Neural progenitor cell (in vitro differentiated cells): Measurements from ENCODE around the gene NTN3. TPM values are rescaled to one million over a fixed set of nuclear protein-coding genes. Genes with fewer than 3 reads are reported as not detected.
"Not testable (repeated sequence)": the region's sequence is repeated elsewhere in the genome, so short reads cannot be mapped to it uniquely, and the experiment has no call there.

Source experiments
- DNase-seq: peaks from one replicate; pipeline ENCODE4 v3.0.0-alpha.2; 2016; ENCODE audit warnings: low spot score
- H2AFZ ChIP-seq: fragments of 200-600 bp; sonication (generic); replicated peaks from 2 replicates; pipeline ENCODE4 v1.6.1; 2016; ENCODE audit warnings: antibody characterized with exemption
- H3F3A ChIP-seq: fragments of 200-600 bp; sonication (generic); 2 replicates; pipeline ENCODE4 v1.6.1; 2016; ENCODE audit warnings: antibody characterized with exemption, low read depth
- H3K27ac ChIP-seq: fragments of 200-600 bp; sonication (generic); 2 replicates; pipeline ENCODE4 v1.5.1; 2016; ENCODE audit warnings: mild to moderate bottlenecking
- H3K27me3 ChIP-seq: fragments of 200-600 bp; sonication (generic); 2 replicates; pipeline ENCODE4 v1.6.1; 2016; ENCODE audit warnings: mild to moderate bottlenecking, moderate library complexity
- H3K36me3 ChIP-seq: fragments of 200-600 bp; sonication (generic); 2 replicates; pipeline ENCODE4 v1.5.1; 2016
- H3K4me1 ChIP-seq: fragments of 200-600 bp; sonication (generic); 2 replicates; pipeline ENCODE4 v1.6.1; 2016; ENCODE audit warnings: mixed run types
- H3K4me2 ChIP-seq: fragments of 200-600 bp; sonication (generic); 2 replicates; pipeline ENCODE4 v1.6.1; 2016
- H3K4me3 ChIP-seq: fragments of 200-600 bp; sonication (generic); 2 replicates; pipeline ENCODE4 v1.5.1; 2016
- H3K79me2 ChIP-seq: fragments of 200-600 bp; sonication (generic); 2 replicates; pipeline ENCODE4 v1.6.1; 2016; ENCODE audit warnings: low read depth
- H3K9ac ChIP-seq: fragments of 200-600 bp; sonication (generic); 2 replicates; pipeline ENCODE4 v1.6.1; 2016
- H3K9me3 ChIP-seq: fragments of 200-600 bp; sonication (generic); 2 replicates; pipeline ENCODE4 v1.5.1; 2016; ENCODE audit warnings: low read depth
- H4K20me1 ChIP-seq: fragments of 200-600 bp; sonication (generic); 2 replicates; pipeline ENCODE4 v1.6.1; 2016; ENCODE audit warnings: low read depth
- H3K27ac Mint-ChIP-seq: 3 replicates; pipeline ENCODE4 v1.8.0; 2021; ENCODE audit warnings: mixed read lengths
- H3K27me3 Mint-ChIP-seq: 2 replicates; pipeline ENCODE4 v1.8.0; 2022; ENCODE audit warnings: low read depth, mild to moderate bottlenecking, inconsistent platforms, moderate library complexity, mixed read lengths; ENCODE audit not compliant: insufficient read depth
- H3K36me3 Mint-ChIP-seq: 3 replicates; pipeline ENCODE4 v1.8.0; 2021; ENCODE audit warnings: mixed read lengths
- H3K4me1 Mint-ChIP-seq: 3 replicates; pipeline ENCODE4 v1.8.0; 2021; ENCODE audit warnings: mixed read lengths
- H3K4me3 Mint-ChIP-seq: 3 replicates; pipeline ENCODE4 v1.8.0; 2021; ENCODE audit warnings: mild to moderate bottlenecking, moderate library complexity, mixed read lengths
- H3K9me3 Mint-ChIP-seq: 3 replicates; pipeline ENCODE4 v1.8.0; 2020; ENCODE audit warnings: mixed read lengths
- EZH2 ChIP-seq: fragments of 200-600 bp; sonication (generic); IDR thresholded peaks from 2 replicates; pipeline ENCODE4 v1.6.1; 2017; ENCODE audit warnings: antibody characterized with exemption, mild to moderate bottlenecking, moderate library complexity
- EZH2phosphoT487 ChIP-seq: fragments of 200-600 bp; sonication (generic); IDR thresholded peaks from 2 replicates; pipeline ENCODE4 v1.6.1; 2017; ENCODE audit warnings: antibody characterized with exemption
- total RNA-seq: library from RNA; depleted of rRNA; stranded (reverse); fragments of >200 nt; gene quantifications from 2 replicates; pipeline ENCODE4 v1.2.3, GENCODE V29; 2015; ENCODE audit warnings: low replicate concordance
- TF ChIP-seq, protein P1 (sequence below): fragments of 200-600 bp; sonication (generic); IDR thresholded peaks from 2 replicates; pipeline ENCODE4 v1.5.1; 2017; ENCODE audit warnings: antibody characterized with exemption, mild to moderate bottlenecking

NTN3 gene
- total RNA-seq, 1 donor from 2014 or later: 3.6 TPM

DNA sequence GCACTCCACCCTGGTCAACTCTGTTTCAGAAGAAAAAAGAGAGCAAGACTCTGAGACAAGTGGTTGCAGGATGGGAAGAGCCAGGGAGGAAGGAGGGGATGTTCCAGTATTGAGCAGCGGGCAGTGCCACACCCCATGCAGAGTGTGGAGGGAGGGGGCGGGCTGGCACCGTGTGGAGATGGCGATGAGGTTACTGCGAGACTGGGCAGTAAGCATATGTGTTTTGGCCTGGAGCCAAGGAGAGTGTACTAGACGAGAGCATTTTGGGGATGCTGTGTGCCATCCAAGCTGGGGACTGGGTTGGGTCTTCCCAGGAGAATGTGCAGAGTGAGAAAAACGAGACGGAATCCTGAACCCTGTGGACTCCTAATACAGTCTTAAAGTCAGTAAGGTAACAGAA, 7.2 kb downstream of the NTN3 start:
- Mint-ChIP-seq H3K4me3 (no peak overlapping the region), H3K4me1 (peaks cover 18% of the 10 kb centered on the region), H3K27me3 (no peaks in the 10 kb centered on the region), H3K27ac (no peak overlapping the region), H3K36me3 (no peaks in the 10 kb centered on the region), H3K9me3 (no peaks in the 10 kb centered on the region)
- H3K79me2 ChIP-seq: peaks cover 10% of the 10 kb centered on the region
- no peak overlapping the region for H3K4me3 ChIP-seq
- H3K27me3 ChIP-seq: peaks cover 32% of the 10 kb centered on the region
- H3K4me1 ChIP-seq: peaks cover 6% of the 10 kb centered on the region
- TF ChIP-seq EZH2 (no peak), EZH2phosphoT487 (no peak)
- TF ChIP-seq, protein P1, sequence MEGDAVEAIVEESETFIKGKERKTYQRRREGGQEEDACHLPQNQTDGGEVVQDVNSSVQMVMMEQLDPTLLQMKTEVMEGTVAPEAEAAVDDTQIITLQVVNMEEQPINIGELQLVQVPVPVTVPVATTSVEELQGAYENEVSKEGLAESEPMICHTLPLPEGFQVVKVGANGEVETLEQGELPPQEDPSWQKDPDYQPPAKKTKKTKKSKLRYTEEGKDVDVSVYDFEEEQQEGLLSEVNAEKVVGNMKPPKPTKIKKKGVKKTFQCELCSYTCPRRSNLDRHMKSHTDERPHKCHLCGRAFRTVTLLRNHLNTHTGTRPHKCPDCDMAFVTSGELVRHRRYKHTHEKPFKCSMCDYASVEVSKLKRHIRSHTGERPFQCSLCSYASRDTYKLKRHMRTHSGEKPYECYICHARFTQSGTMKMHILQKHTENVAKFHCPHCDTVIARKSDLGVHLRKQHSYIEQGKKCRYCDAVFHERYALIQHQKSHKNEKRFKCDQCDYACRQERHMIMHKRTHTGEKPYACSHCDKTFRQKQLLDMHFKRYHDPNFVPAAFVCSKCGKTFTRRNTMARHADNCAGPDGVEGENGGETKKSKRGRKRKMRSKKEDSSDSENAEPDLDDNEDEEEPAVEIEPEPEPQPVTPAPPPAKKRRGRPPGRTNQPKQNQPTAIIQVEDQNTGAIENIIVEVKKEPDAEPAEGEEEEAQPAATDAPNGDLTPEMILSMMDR: no peak
- H3K9ac ChIP-seq: no peak overlapping the region
- DNase-seq: no peak
- peaks cover 54% of the 10 kb centered on the region for H4K20me1 ChIP-seq
- no peak overlapping the region for H3K4me2 ChIP-seq
- no peak overlapping the region for H3K27ac ChIP-seq
- H3F3A ChIP-seq: peaks cover 9% of the 10 kb centered on the region
- no peaks in the 10 kb centered on the region for H3K36me3 ChIP-seq
- H3K9me3 ChIP-seq: no peaks in the 10 kb centered on the region
- no peak overlapping the region for H2AFZ ChIP-seq

DNA sequence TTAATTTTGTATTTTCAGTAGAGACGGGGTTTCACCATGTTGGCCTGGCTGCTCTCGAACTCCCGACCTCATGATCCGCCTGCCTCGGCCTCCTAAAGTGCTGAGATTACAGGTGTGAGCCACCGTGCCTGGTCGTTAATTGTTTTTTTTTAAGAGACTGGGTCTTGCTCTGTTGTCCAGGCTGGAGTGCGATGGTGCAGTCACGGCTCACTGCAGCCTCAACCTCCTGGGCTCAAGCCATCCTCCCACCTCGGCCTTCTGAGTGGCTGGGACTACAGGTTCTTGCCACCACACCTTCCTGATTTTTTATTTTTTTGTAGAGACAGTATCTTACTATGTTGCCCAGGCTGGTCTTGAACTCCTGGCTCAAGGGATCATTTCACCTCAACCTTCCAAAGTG, 8.9 kb downstream of the NTN3 start:
- peaks cover 56% of the 10 kb centered on the region for H4K20me1 ChIP-seq

GRCh38 chr16:2480948-2481347, 9.9 kb downstream of the NTN3 start:
- Histone ChIP-seq H3K79me2 (peaks cover 10% of the 10 kb centered on the region), H3K9ac (no peak overlapping the region), H3K27me3 (peaks cover 12% of the 10 kb centered on the region), H3K4me2 (no peak overlapping the region), H3F3A (peaks cover 5% of the 10 kb centered on the region), H3K27ac (no peak overlapping the region), H3K36me3 (no peaks in the 10 kb centered on the region), H4K20me1 (peaks cover 49% of the 10 kb centered on the region), H3K9me3 (no peaks in the 10 kb centered on the region), H2AFZ (no peak overlapping the region), H3K4me1 (peaks cover 3% of the 10 kb centered on the region), H3K4me3 (no peak overlapping the region)
- DNase-seq: no peak
- Mint-ChIP-seq H3K4me3 (no peak overlapping the region), H3K27me3 (peaks cover 2% of the 10 kb centered on the region), H3K27ac (no peak overlapping the region), H3K9me3 (no peaks in the 10 kb centered on the region), H3K36me3 (no peaks in the 10 kb centered on the region), H3K4me1 (peaks cover 30% of the 10 kb centered on the region)
- TF ChIP-seq EZH2phosphoT487: no peak
- TF ChIP-seq, protein P1: no peak

More for the DNA sequence above, 8.9 kb downstream of the NTN3 start:
- DNase-seq, H3K4me3 Mint-ChIP-seq, H3K4me2 ChIP-seq, H3K9me3 Mint-ChIP-seq, H3K27me3 Mint-ChIP-seq, H3K9me3 ChIP-seq, H3F3A ChIP-seq, H3K4me3 ChIP-seq, H3K36me3 ChIP-seq, H3K4me1 ChIP-seq, H3K27ac Mint-ChIP-seq, H3K9ac ChIP-seq, H3K36me3 Mint-ChIP-seq, H3K27ac ChIP-seq, H3K79me2 ChIP-seq, H2AFZ ChIP-seq: not testable (repeated sequence)
- H3K4me1 Mint-ChIP-seq: peaks cover 27% of the 10 kb centered on the region
- peaks cover 19% of the 10 kb centered on the region for H3K27me3 ChIP-seq

DNA sequence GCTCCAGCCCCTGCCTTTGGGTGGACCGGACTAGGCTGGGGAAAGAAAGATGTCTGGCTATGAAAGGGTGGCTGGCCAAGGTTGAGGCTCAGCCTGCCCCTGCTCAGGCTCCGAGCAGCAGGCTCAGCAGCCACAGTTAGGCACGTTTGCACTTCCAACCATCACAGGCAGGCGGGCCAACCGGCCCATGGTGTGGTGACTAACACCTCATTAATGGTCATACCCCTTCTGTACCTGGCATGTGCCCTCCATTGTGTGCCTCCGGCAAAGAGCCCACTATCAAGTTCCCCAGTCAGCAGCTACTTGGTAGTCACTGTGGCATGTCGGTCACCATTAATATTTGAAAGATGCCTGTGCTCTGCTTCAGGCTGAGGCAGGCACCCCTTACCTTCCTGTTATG, 10.6 kb downstream of the NTN3 start:
- Mint-ChIP-seq H3K36me3 (no peaks in the 10 kb centered on the region), H3K4me3 (no peak overlapping the region), H3K27ac (no peak overlapping the region), H3K27me3 (peaks cover 2% of the 10 kb centered on the region), H3K4me1 (peaks cover 25% of the 10 kb centered on the region), H3K9me3 (no peaks in the 10 kb centered on the region)
- Histone ChIP-seq H3K4me1 (no peaks in the 10 kb centered on the region), H3K9me3 (no peaks in the 10 kb centered on the region), H3F3A (no peaks in the 10 kb centered on the region), H3K79me2 (peaks cover 4% of the 10 kb centered on the region), H3K27me3 (peaks cover 5% of the 10 kb centered on the region), H3K36me3 (no peaks in the 10 kb centered on the region), H3K4me3 (no peak overlapping the region), H3K27ac (no peak overlapping the region), H3K9ac (no peak overlapping the region), H3K4me2 (no peak overlapping the region), H2AFZ (no peak overlapping the region), H4K20me1 (peaks cover 44% of the 10 kb centered on the region)
- TF ChIP-seq EZH2phosphoT487 (no peak), EZH2 (no peak)
- TF ChIP-seq, protein P1: no peak
- no peak for DNase-seq
